ELR (cell line): ENCODE measurements around the gene MTOR.
"Not testable (repeated sequence)": the region's sequence is repeated elsewhere in the genome, so short reads cannot be mapped to it uniquely, and the experiment has no call there.

Experiments
- DNase-seq: peaks from one replicate; pipeline ENCODE4 v3.0.0-alpha.2; 2015; ENCODE audit warnings: low read depth

Gene MTOR

GRCh38 chr1:11107599-11107998 lies 154.8 kb downstream of the MTOR start:
- no peak for DNase-seq

DNA sequence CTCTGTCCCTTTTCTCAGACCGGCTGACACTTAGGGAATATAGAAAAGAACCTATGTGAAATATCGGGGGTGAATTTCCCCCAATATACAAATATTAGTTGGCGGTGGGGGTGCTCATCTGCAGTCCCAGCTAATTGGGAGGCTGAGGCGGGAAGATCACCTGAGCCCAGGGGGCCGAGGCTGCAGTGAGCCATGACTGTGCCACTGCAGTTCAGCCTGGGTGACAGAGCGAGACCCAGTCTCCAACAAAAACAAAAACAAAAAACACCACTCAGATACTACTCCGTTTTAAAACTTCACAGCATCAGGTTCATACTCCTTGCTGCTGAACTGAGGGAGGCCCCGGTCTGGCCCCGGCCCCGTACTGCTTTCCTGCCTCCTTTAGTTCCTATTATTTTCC lies 156.8 kb downstream of the MTOR start:
- no peak for DNase-seq

GRCh38 chr1:11101347-11101746 lies 161.0 kb downstream of the MTOR start:
- no peak for DNase-seq

GRCh38 chr1:11100806-11101205 lies 161.5 kb downstream of the MTOR start:
- not testable (repeated sequence) for DNase-seq

DNA sequence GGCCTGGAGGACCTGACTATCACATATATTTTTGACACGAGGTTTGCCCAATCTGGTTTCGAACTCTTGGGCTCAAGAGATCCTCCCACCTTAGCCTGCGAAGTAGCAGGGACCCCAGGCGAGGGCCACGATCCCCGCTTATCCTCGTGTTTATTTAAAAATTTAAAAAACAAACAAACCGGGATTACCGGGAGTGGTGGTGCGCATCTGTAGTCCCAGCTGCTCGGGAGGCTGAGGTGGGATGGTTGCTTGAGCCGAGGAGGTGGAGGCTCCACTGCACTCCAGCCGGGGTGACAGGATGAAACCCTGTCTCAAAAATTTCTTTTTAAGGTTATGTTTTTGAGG lies 162.2 kb downstream of the MTOR start:
- DNase-seq = no peak

DNA sequence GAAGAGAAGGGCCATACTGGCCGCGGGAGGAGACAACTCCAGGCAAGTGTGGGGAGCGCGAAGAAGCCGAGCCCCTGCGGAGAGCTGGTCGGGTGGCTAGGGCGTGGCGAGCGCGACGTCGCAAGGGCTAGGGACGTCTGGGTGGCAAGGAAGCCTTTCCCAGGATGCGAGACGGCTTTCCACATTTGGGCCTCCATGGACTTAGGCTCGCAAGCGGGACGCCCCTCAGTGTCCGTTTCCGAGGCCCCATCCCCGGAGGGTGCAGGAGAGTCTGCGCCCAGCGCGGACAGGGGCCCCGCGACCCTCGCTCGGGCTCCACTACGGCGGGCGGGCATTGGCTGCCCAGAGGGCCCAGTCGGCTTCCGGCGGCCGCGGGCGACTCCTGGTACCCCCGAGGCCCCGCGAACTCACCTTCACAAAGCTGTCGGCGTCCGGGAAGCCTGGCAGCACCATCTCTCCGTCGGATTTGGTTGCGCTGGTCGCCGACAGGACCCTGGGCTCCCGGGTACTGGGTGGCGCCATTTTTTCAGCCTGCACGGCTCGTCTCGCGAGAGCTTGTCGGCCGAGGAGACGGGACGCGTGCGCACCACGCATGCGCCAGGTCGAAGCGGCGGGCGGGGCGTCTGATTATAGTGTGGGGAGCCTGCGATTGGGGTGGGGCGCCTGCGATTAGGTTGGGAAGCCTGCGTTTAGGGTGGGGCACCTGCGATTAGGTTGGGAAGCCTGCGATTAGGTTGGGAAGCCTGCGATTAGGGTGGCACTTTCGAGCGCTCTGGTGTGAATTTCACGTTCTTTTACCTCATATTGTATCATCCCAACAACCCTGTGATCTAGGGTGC lies 162.8 kb downstream of the MTOR start, which contains the start of gene EXOSC10:
TSS of gene EXOSC10 (minus strand) at position 560 of the 839 bp plus-strand sequence. CDS start at position 522, 38 bp downstream.
- DNase-seq = peak; percentile 90

DNA sequence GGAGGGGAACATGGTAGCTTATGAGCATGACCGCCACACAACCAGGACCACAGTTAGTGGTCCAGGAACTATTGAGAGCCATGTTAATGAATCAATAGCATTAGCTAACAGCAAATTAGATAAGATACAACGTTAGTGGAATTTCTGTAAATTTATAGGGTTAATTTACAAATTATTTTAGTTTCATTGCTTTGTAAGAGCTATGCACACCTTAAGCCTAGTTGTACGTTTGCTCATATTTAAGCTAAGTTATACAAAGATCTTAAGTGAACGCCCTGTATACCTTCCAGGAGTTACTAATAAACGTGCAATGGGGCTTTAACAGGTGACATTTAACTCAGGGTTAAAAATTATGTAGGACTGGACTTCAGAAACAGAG lies 163.4 kb downstream of the MTOR start:
- DNase-seq = peak; percentile 4

- DNase-seq = not testable (repeated sequence)
These were observed 178.6 kb downstream of the MTOR start for GRCh38 chr1:11083784-11084183.

- DNase-seq = no peak
These were observed 181.4 kb downstream of the MTOR start for GRCh38 chr1:11080931-11081330.

- DNase-seq = no peak
These were observed 183.7 kb downstream of the MTOR start for GRCh38 chr1:11078631-11079030.

DNA sequence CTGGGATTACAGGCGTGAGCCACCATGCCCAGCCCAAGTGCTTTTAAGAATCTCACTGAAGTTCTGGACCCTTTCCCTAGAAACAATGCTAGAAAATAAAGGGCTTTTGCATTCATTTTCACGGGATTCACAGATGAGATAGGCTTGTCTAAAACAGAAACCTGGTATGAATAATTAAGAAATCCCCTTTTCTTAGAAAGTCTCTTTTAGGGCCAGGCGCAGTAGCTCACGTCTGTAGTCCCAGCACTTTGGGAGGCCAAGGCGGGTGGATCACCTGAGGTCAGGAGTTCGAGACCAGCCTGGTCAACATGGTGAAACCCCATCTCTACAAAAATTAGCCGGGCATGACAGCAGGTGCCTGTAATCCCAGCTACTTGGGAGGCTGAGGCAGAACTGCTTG lies 189.0 kb downstream of the MTOR start:
- DNase-seq = not testable (repeated sequence)

- DNase-seq = no peak
These were observed 190.0 kb downstream of the MTOR start for GRCh38 chr1:11072216-11072917.

- no peak for DNase-seq
These were observed 190.7 kb downstream of the MTOR start for GRCh38 chr1:11071463-11072215.

DNA sequence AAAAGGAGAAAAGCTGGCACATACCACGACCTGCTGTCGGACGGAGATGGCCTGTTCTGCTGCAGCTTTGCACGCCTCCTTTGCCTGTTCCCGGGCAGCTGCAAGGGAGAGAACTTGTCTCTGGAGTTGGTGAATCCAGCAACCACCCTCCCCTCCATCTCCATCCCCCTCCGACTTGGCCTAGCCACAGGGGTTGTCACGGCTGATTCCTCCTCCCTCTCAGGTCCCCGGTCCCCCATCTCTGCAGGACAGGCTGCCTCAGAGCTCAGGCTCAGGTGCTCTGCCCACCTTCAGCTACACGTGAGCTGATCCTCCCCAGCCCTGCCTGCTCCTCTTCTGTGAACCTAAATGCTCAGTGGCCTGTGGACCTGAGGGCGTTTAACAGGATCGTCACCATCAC lies 191.5 kb downstream of the MTOR start:
- no peak for DNase-seq

DNA sequence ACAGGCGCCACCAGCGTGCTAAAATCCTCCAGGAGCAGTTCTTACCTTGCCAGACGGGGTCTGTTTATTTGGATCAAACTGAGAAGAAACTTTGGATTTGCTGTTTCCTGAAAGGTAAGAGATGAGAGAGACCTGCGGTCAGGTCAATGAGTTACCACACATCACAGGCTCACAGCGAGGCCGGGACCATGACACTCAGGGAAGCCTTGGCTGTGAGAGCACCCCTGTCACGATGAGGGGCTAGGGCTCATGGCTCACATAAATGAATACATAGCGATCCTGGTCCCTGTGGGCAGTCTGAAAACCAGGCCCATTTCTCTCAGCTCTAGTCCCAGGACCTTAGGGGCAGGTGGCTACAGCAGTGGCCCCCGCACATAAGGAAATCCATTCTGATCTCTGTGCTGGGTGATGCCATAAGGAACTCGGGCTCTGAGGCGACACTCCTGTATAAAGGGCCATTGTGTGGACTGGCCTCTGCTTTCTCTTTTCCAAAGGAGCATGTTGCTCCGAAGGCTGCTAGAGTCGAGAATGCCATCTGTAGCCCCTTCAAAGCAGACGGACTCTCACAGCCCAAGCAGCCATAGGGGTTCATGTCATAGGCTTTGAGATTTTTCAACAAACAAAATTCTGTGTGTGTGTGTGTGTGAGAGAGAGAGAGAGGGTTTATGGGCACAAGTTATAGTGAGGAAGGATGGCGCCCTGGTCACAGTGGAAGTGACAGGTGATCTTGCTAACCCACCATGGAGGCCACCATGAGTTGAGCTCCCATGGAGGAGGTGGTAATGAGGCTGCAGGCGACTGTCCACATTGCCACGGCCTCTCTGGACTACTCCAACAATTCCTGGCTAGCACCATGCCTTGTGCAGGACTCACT lies 193.5 kb downstream of the MTOR start:
- DNase-seq = no peak

GRCh38 chr1:11067716-11068599 lies 194.4 kb downstream of the MTOR start:
- no peak for DNase-seq

- no peak for DNase-seq
These were observed 196.6 kb downstream of the MTOR start for GRCh38 chr1:11065796-11066195.

DNA sequence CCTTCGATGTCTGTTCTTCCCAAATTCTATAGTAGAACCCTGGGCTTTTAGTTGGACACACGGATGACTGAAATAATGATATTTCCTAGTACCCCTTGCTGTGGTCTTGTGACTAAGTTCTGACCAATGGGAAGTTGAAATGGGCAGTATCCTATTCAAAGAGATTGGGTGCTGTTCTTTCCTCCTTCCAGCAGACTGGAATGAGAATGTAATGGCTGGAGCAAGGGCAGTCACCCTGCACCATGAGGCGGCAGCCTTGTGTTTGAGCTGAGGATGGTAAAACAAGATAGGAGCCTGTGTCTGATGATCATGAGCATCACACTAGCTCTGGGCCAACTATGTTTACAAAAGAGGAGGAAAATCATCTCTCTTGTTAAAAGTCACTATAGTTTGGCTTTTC lies 197.4 kb downstream of the MTOR start:
- no peak for DNase-seq

DNA sequence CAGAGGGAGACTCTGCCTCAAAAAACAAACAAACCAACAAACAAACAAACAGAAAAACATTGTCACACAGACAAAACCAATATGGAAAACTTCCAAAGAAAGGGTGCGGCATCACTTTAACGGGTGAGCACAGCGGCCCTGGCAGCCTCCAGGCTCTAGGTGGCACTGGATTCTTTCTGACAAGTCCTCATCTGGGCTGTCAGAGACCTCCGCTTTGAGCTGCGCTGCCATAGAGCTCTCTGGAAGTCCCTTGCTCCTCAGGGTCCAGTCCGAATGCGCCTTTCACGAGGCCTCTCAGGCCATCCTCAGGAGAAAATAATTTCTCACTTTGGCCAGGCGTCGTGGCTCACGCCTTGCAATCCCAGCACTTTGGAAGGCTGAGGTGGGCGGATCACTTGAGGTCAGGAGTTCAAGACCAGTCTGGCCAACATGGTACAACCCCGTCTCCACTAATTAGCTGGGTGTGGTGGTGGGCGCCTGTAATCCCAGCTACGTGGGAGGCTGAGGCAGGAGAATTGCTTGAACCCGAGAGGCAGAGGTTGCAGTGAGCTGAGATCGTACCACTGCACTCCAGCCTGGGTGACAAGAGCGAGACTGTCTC lies 198.3 kb downstream of the MTOR start:
- not testable (repeated sequence) for DNase-seq

DNA sequence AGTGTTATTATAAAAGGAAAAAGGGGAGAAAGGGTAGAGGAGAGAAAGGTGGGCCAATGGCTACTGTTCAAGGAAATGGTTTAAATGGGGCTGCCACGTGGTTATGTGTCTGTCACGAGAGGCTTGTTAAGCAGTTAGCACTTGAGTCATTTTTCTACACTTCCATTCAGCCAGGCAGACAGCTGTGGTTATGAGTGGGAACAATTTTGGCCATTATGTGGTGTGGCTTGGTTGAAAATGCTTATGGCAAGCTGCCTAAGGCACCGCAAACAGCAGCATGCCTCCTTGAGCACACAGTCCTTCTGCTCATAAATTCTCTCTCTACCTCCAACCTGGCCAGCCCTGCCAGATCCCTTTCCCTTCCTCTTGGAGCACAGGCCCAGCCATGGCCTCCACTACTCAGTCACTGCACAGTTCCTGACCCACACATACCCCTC lies 199.4 kb downstream of the MTOR start:
- peak; percentile 10 for DNase-seq
